Vagina (tissue), 2 donors: ENCODE data around the gene PHLDB3. TPM values are rescaled to one million over a fixed set of nuclear protein-coding genes. Genes with fewer than 3 reads are reported as not detected.

Experiments used
- DNase-seq, 2 donors: peaks; one replicate each; pipeline ENCODE4 v3.0.0-alpha.2; 2017; ENCODE audit errors: extremely low spot score in 2 of 2
- H3K27ac ChIP-seq: fragments of 200-600 bp; sonication (generic); one replicate; pipeline ENCODE4 v1.5.1; 2019
- H3K27me3 ChIP-seq: fragments of 200-600 bp; sonication (generic); one replicate; pipeline ENCODE4 v1.5.1; 2019
- H3K36me3 ChIP-seq, 2 donors: fragments of 200-600 bp; sonication (generic); one replicate each; pipeline ENCODE4 v1.5.1; 2017 to 2019
- H3K4me1 ChIP-seq: fragments of 200-600 bp; sonication (generic); one replicate; pipeline ENCODE4 v1.5.1; 2019
- H3K4me3 ChIP-seq, 2 donors: fragments of 200-600 bp; sonication (generic); 1 replicate in 1 of 2; 2 replicates in 1 of 2; pipeline ENCODE4 v1.5.1; 2016 to 2019
- H3K9me3 ChIP-seq: fragments of 200-600 bp; sonication (generic); one replicate; pipeline ENCODE4 v1.5.1; 2019
- CTCF ChIP-seq, 3 experiments: fragments of 450-650 bp in 2 of 3; fragments of 200-600 bp in 1 of 3; sonication (generic) in 1 of 3; IDR thresholded peaks; one replicate each; pipeline ENCODE4 v1.5.1; 2017 to 2019; ENCODE audit warnings: antibody characterized with exemption in 3 of 3, mild to moderate bottlenecking in 2 of 3, moderate library complexity in 2 of 3
- POLR2A ChIP-seq, 2 donors: fragments of 450-650 bp; IDR thresholded peaks; one replicate each; pipeline ENCODE4 v1.6.1; 2017; ENCODE audit warnings: antibody characterized with exemption in 2 of 2, mild to moderate bottlenecking in 2 of 2, moderate library complexity in 2 of 2
- POLR2AphosphoS5 ChIP-seq, 2 donors: sonication (generic); formaldehyde crosslinking; IDR thresholded peaks; one replicate each; pipeline ENCODE4 v1.9.0; 2017; ENCODE audit warnings: antibody characterized with exemption in 2 of 2, mild to moderate bottlenecking in 2 of 2, low read depth in 1 of 2; ENCODE audit not compliant: insufficient read depth in 1 of 2
- intact Hi-C: fragments of 100-400 bp; cut with DNase I; formaldehyde crosslinking; loops from one replicate; pipeline ENCODE4 v1.15.1; 2023
- total RNA-seq: library from RNA; depleted of rRNA; stranded (reverse); fragments of >200 nt; gene quantifications from one replicate; pipeline ENCODE4 v1.2.3, GENCODE V29; 2016

The PHLDB3 gene
- total RNA-seq: 24.3 TPM

- Histone ChIP-seq H3K27me3 (no peaks in the 10 kb centered on the region), H3K36me3 (peaks cover 0 to 9% of the 10 kb centered on the region in 2 donors), H3K27ac (peak within 1 kb of the TSS; percentile 91), H3K4me1 (peaks cover 34% of the 10 kb centered on the region), H3K4me3 (peak within 1 kb of the TSS; percentile 81 to 87), H3K9me3 (no peaks in the 10 kb centered on the region)
- TF ChIP-seq CTCF (IDR thresholded peaks at IDR 0.05) (no peak), POLR2AphosphoS5 (IDR thresholded peaks at IDR 0.05; ENCODE audit: insufficient read depth in 1 of 2, low read depth in 1 of 2) (no peak), POLR2A (IDR thresholded peaks at IDR 0.05) (no peak)
- no peak for DNase-seq
- intact Hi-C loops: loop anchor here (5.0 kb wide), 1 partner anchor 42 kb away; no protein-coding TSS in a partner anchor
Observed at GRCh38 chr19:43504426-43505185, at the start of gene PHLDB3. TSS of gene PHLDB3 (minus strand) at chr19:43504746. CDS start at chr19:43504118, 628 bp downstream.

GRCh38 chr19:43553656-43554055 lies 49.1 kb upstream of the PHLDB3 start:
- TF ChIP-seq POLR2A (IDR thresholded peaks at IDR 0.05): no peak
- no peak for TF ChIP-seq POLR2AphosphoS5 (IDR thresholded peaks at IDR 0.05; ENCODE audit: insufficient read depth in 1 of 2, low read depth in 1 of 2)
- no peak for TF ChIP-seq CTCF (IDR thresholded peaks at IDR 0.05)
- no peaks in the 10 kb centered on the region for H3K27me3 ChIP-seq
- no peak overlapping the region for H3K27ac ChIP-seq
- intact Hi-C loops: no loop called here
- H3K36me3 ChIP-seq: peaks cover 0 to 38% of the 10 kb centered on the region in 2 donors
- H3K9me3 ChIP-seq: no peaks in the 10 kb centered on the region
- H3K4me3 ChIP-seq: no peak overlapping the region
- DNase-seq: no peak
- H3K4me1 ChIP-seq: no peaks in the 10 kb centered on the region

GRCh38 chr19:43552616-43553015 lies 48.1 kb upstream of the PHLDB3 start:
- Histone ChIP-seq H3K27me3 (no peaks in the 10 kb centered on the region), H3K36me3 (peaks cover 0 to 38% of the 10 kb centered on the region in 2 donors)
- intact Hi-C loops: no loop called here

GRCh38 chr19:43552198-43552450 lies 47.6 kb upstream of the PHLDB3 start:
- TF ChIP-seq POLR2A (IDR thresholded peaks at IDR 0.05) (no peak), CTCF (IDR thresholded peaks at IDR 0.05) (no peak), POLR2AphosphoS5 (IDR thresholded peaks at IDR 0.05; ENCODE audit: insufficient read depth in 1 of 2, low read depth in 1 of 2) (no peak)
- no peak for DNase-seq
- H3K9me3 ChIP-seq: no peaks in the 10 kb centered on the region
- no peak overlapping the region for H3K4me3 ChIP-seq
- H3K27me3 ChIP-seq: no peaks in the 10 kb centered on the region
- intact Hi-C loops: no loop called here
- H3K4me1 ChIP-seq: no peaks in the 10 kb centered on the region
- no peak overlapping the region for H3K27ac ChIP-seq
- H3K36me3 ChIP-seq: peaks cover 0 to 38% of the 10 kb centered on the region in 2 donors

More at GRCh38 chr19:43552616-43553015, 48.1 kb upstream of the PHLDB3 start:
- H3K4me3 ChIP-seq: no peak overlapping the region
- no peak for TF ChIP-seq POLR2A (IDR thresholded peaks at IDR 0.05)
- no peak for TF ChIP-seq CTCF (IDR thresholded peaks at IDR 0.05)
- no peak for TF ChIP-seq POLR2AphosphoS5 (IDR thresholded peaks at IDR 0.05; ENCODE audit: insufficient read depth in 1 of 2, low read depth in 1 of 2)
- no peaks in the 10 kb centered on the region for H3K9me3 ChIP-seq
- H3K4me1 ChIP-seq: no peaks in the 10 kb centered on the region
- DNase-seq: no peak
- H3K27ac ChIP-seq: no peak overlapping the region
